Measurements from ENCODE around the gene GLDN.
A peak's percentile ranks its signal among the peaks of the same experiment; 100 is the strongest.

Gene GLDN

GRCh38 chr15:51341366-51342226, at the start of gene GLDN:
GLDN (plus strand) TSS chr15:51341655; CDS start chr15:51341685, 30 bp downstream.
- DNase-seq, result peak; percentile 33

- no peak for DNase-seq
These were observed 42.8 kb upstream of the GLDN start for GRCh38 chr15:51298620-51299019.

GRCh38 chr15:51299187-51300015, 42.1 kb upstream of the GLDN start:
- DNase-seq, result peak; percentile 81

GRCh38 chr15:51302480-51302879, 39.0 kb upstream of the GLDN start:
- DNase-seq, result no peak

GRCh38 chr15:51303462-51303980, 37.9 kb upstream of the GLDN start:
- no peak for DNase-seq

GRCh38 chr15:51307325-51307724, 34.1 kb upstream of the GLDN start:
- no peak for DNase-seq

GRCh38 chr15:51307811-51308210, 33.6 kb upstream of the GLDN start:
- DNase-seq, result no peak

GRCh38 chr15:51310064-51310463, 31.4 kb upstream of the GLDN start:
- no peak for DNase-seq

- no peak for DNase-seq
These were observed 29.9 kb upstream of the GLDN start for GRCh38 chr15:51311510-51311909.

GRCh38 chr15:51312166-51313073, 29.0 kb upstream of the GLDN start:
- DNase-seq, result no peak

- DNase-seq, result no peak
These were observed 28.4 kb upstream of the GLDN start for GRCh38 chr15:51313074-51313393.

GRCh38 chr15:51313644-51314280, 27.7 kb upstream of the GLDN start:
- DNase-seq, result no peak

- DNase-seq, result no peak
These were observed 26.8 kb upstream of the GLDN start for GRCh38 chr15:51314391-51315337.

GRCh38 chr15:51315726-51316125, 25.7 kb upstream of the GLDN start:
- DNase-seq, result no peak

- no peak for DNase-seq
These were observed 24.8 kb upstream of the GLDN start for GRCh38 chr15:51316636-51317035.

- no peak for DNase-seq
These were observed 22.9 kb upstream of the GLDN start for GRCh38 chr15:51318382-51319150.

- no peak for DNase-seq
These were observed 21.9 kb upstream of the GLDN start for GRCh38 chr15:51319539-51319938.

GRCh38 chr15:51320843-51321242, 20.6 kb upstream of the GLDN start:
- no peak for DNase-seq

- DNase-seq, result no peak
These were observed 20.1 kb upstream of the GLDN start for GRCh38 chr15:51321316-51321715.

GRCh38 chr15:51322621-51323296, 18.7 kb upstream of the GLDN start:
- DNase-seq, result no peak
